NCI-H146 treated with DMSO at 0.1 percent for 48 hours (cell line): Measurements from ENCODE around the gene ERG.

Experiments used
- DNase-seq: peaks from one replicate; lab custom pipeline; 2025; ENCODE audit not compliant: unreplicated experiment; lab: John Stamatoyannopoulos, UW

The ERG gene

GRCh38 chr21:38340131-38340530 lies 158.1 kb downstream of the ERG start:
- no peak for DNase-seq

- DNase-seq: no peak
These were observed 160.5 kb downstream of the ERG start for GRCh38 chr21:38337793-38338192.

GRCh38 chr21:38334866-38335265 lies 163.4 kb downstream of the ERG start:
- no peak for DNase-seq

- DNase-seq: no peak
These were observed 164.7 kb downstream of the ERG start for GRCh38 chr21:38333301-38334272.

- DNase-seq: no peak
These were observed 167.6 kb downstream of the ERG start for GRCh38 chr21:38330666-38331065.
